ENCODE measurements around the gene HOXC5.

Gene HOXC5

DNA sequence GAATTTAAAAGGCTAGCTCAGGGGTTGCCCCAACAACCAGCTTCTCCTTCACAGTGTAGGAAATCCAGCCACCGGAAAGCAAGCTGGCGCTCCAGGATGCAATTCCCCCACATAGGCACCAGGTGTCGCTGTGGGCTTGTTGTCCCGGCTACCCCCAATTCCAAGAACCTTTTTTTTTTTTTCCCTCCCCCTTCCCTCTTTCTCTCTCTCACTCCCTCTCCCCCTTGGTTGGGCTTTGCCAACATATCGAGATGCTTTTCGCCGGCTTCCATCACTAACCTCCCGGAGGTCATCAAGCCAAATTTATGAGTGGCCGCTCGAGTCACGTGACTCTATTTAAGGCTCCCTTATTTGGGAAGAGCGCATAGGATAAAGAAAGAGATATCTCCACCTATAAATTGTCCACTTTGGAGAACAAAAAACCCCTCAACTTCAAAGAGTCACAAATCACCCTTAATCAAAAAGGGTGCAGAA lies at the start of gene HOXC5:
Gene HOXC5, plus strand, starts transcription at position 424 of the 474 bp plus-strand sequence. CDS start 73 bp downstream, outside the sequence.
- DNase-seq = peak; percentile 77

DNA sequence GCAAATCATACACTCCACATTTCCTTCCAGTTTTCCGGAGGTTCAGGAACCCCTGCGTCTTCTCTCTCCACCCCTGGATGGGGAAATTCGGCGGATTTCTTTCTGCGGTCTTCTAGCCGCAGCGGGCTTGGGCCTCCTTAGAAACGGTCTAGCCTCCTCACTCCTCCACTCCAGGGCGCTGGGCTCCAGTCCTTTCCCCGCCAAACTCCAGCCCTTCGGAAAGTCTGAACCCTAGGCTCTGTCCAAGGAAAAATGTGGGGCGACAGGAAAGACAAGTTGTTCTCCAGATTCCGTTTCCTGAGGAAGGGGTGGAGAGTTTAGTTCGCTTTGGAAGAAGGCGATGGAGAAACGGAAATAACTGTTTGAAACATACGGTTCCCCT lies 49.3 kb upstream of the HOXC5 start:
- DNase-seq = no peak

- DNase-seq = no peak
Observed at GRCh38 chr12:53983950-53984572, 48.8 kb upstream of the HOXC5 start.

GRCh38 chr12:53984901-53985691 lies 47.8 kb upstream of the HOXC5 start, which contains the start of gene HOXC10:
TSS of gene HOXC10 (plus strand) at chr12:53985146. CDS start at chr12:53985260, 114 bp downstream.
- peak; percentile 63 for DNase-seq

GRCh38 chr12:53985692-53985993 lies 47.2 kb upstream of the HOXC5 start:
- no peak for DNase-seq

DNA sequence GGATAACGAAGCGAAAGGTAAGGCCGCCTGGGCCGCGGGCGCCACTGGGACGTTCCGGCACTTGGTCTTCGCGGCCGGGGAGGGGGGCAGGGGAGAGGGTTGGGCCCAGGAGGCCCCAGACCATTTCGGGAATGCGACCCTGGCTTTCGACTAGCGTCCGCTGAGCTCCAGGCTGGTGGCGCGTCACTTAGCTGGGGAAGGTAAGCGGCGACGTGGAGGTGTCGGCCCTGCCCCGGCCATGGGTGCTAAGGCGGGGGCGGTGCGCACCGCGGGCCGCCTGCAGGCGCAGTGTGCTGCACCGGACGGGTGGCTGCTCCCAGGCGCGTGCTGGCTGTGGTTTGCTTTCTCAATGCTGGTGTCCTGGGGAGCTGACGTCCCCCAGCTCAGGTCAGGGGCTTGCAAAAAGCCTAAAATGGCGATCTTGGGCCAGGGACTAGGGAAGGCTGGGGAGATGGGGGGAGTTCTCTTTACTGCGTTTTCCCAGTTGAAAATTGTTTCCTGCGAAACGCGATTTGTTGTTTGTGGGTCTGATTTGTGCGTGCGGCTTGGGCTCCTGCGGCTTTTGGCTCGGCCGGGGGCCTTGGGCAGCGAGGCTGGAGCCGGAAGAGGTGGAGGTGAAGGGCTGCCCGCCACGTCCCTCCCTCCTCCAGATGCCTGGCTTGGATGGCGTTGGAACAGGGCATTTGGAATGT lies 46.7 kb upstream of the HOXC5 start:
- DNase-seq = no peak

DNA sequence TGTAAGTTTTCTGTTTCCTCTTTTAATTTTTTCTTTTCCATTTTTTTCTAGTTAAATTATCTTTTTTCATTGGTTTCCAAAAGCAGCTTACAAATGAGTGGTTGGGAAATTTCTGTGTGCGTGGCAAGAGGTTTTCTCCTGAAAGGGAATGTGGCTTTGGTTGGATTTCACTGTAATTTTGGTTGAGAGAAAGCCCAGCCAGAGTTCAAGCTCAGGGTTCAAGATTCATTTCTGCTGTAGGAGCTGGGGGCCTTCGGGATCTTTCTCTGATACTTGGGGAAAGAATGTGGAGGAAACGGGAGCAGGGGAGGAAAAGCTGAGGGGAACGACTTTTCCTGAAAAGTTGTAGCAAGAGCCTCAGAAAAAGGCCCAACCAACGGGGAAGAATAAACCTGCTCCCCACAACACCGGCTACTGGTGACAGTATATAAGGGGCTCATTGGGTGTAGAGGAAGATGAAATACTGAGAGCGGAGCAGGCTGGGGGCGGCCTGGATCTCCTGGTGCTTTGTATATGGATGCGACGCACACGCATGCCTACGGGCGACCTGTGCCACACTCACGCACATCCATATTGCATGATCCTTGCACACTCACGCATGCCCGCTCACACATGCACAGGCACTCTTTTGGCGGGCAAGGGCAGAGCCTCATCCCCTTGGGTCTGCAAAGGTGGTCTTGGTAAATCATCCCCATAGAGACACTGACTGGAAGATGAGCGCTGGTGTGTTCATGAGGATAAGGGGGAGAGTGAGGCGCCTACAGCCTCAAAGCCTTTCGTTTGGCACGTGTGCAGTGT lies 46.0 kb upstream of the HOXC5 start:
- DNase-seq = no peak

DNA sequence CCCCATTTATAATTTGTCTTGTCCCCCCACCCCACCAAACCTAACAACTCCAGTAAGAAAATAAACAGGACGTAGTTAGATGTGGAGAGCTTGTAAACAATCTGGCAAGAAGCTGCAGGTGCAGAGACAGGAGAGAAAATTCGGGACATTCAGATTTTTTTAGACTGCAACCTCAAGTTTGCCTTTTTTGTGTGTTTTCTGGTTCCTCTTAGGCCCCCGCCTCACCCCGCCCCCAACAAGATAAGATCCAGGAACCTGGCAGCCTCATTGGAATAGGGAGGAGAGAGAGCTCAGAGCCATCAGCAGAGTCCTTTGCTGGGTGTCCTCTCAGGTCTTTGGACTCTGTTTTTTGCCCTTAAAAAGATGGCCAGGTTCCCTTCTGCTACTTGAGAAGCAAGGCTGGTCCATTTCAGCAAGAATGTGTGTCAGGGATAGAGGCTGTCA lies 45.0 kb upstream of the HOXC5 start:
- no peak for DNase-seq

DNA sequence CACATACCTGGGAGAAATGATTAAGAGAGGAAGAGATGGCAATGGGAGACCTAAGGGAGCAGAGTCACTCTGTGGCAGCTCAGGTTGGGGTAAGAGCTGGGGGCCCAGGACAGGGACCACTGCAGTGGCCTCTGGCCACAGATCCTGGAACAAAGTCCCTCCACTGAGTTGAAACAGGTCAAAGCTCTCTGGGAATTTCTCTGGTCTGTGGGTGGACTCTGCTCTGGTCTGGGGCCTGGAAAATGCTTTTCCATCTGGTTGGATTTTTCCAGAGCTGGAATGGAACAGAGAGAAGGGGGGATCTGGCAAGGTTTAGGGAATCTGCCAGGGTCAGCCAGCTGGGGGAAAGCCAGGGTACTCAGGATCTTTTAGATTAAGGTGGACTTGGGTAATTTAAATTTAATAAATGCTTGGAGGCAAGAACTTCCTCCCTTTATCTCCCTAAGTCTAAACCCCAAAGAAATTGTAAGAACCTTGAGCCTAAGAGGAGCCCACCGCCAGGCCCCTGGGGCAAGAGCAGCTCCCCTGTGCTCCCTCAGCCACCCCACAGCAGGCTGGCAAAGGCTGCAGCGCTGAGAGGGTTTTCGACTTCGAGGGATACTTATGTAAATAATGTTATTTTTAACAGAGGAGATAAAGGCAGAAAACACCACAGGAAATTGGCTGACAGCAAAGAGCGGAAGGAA lies 44.2 kb upstream of the HOXC5 start:
- DNase-seq = no peak

DNA sequence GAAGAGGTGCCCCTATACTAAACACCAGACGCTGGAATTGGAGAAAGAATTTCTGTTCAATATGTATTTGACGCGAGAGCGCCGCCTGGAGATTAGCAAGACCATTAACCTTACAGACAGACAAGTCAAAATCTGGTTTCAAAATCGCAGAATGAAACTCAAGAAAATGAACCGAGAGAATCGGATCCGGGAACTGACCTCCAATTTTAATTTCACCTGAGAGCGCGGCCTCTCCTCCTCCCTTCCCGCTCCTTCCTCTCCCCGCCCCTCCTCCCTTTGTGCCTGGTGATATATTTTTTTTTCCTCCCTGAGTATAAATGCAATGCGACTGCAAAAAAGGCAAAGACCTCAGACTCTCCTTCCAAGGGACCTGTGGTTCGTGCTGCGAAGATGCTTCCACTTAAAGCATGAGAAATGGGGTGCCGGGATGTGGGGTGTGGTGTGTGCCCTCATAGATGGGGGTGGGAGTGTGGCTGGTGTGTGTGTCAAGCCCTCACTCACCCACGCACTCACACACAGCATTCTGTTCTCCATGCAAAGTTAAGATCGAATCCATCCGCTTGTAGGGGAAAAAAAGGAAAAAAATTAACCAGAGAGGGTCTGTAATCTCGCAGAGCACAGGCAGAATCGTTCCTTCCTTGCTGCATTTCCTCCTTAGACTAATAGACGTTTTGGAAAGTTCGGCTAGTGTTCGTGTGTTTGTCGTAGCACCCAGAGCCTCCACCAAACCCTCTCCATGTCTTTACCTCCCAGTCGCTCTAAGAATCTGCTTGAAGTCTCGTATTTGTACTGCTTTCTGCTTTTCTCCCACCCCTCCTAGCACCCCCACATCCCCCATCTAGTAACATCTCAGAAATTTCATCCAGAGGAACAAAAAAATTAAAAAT lies 43.4 kb upstream of the HOXC5 start:
- DNase-seq = peak; percentile 67

- DNase-seq = no peak
Observed at GRCh38 chr12:53990311-53991076, 42.4 kb upstream of the HOXC5 start.

GRCh38 chr12:53991077-53991460 lies 41.8 kb upstream of the HOXC5 start:
- DNase-seq = no peak

GRCh38 chr12:53992377-53992889 lies 40.4 kb upstream of the HOXC5 start:
- no peak for DNase-seq

DNA sequence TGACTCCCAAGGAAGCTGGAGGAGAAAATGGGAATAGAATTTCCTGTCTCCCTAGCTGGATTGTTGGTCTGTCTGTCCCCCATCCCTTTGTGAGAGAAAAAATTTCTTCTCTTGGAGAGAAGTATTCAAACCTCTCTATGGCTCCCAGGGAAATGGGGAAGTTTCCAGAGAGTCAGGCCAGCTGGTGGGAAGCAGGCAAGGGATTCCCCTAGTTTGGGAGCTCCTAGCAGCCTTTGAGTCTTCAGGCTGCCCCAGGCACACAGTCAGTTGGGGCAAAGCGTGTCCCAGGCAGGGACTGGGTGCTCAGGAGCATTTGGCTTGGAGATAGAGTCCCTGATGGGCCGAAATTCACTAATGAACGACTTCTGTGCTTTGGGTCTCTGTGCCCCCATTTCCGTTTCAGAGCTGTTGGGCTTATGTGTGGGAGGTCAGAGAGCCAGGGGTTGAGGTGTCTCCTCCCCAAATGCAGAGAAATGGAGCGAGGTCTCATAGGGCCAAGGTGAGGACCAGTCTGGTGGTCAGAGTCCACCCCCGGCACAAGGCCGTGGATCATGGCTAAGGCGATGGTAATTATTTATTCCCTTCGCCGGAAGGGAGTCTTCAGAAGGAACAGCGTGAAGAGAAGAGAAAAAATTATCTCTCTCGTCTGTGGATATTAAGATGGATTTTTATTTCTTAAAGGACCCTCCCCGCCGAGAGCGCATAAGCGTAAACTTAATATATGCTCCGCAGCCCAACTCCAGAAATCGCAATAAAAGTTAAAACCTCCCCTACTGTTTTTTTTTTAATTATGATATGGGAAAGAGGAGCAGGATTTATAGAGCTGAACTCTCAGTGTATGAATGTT lies 39.5 kb upstream of the HOXC5 start:
- DNase-seq = no peak

- DNase-seq = no peak
Observed at GRCh38 chr12:53994009-53994263, 38.9 kb upstream of the HOXC5 start.

DNA sequence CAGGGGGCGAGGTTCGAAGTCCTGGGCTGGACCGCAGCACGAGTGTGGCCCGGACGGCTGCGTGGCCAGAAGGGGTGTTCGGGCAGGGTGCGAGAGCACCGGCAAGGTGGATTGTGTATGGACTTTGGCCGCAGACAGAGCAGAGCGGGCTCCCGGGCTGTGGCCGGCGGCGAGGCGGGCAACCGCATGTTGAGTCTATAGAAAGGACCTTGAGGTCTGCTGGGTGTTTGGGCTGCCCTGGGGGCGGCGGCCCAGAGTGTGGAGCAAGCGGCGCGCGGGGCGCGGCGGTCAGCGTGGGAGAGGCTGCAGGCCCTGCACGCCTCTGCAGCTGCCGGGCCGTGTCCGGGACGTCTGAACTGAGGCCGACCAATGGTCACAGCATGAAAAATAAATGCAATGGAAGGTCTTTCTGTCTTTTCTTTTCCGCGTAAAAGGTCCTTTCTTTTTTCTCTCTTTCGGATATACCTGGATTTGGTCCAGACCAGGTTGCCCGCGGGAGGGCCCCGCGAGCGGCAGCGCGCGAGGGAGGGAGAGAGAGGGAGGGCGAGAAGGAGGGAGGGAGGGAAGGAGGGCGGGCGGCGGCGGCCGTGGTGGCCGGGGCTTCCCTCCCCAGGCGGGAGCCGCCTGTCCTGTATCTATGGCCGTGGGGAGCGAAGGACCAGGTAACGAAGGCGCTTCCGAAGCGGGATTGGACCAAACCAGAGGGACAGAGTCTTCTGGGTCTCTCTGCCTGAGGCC lies 38.4 kb upstream of the HOXC5 start:
- no peak for DNase-seq

DNA sequence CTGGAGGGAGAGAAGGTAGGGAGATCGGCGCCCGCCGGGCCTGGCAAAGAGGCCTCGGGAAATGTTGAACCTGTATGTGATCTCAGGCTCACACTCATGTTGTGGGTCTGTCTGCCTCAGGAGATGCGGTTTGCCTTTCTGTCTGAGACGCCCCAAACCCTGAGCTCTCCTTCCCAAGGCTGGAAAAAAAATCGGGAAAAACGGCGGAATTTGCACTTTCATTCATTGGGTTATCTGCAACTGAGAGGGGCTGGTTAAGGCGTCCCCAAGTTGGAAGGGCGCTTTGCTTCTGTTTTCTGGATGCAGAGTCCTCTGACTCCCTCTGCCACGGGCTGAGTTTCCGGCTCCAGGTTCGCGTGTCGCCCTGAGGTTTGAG lies 37.9 kb upstream of the HOXC5 start:
- DNase-seq = no peak

GRCh38 chr12:53995378-53996239 lies 37.2 kb upstream of the HOXC5 start:
- peak; percentile 33 for DNase-seq
